GM19239 (cell line): ENCODE results near the gene SFI1.
A peak's percentile ranks its signal among the peaks of the same experiment; 100 is the strongest.
"Not testable (repeated sequence)": the region's sequence is repeated elsewhere in the genome, so short reads cannot be mapped to it uniquely, and the experiment has no call there.

Experiments
- DNase-seq: peaks from one replicate; pipeline ENCODE4 v3.0.0; 2011; ENCODE audit warnings: low spot score; ENCODE audit not compliant: insufficient read length
- FAIRE-seq: peaks from 2 replicates; lab custom pipeline; 2011; peaks lifted over from hg19 to GRCh38; lab: Jason Lieb, UNC

The SFI1 gene

DNA sequence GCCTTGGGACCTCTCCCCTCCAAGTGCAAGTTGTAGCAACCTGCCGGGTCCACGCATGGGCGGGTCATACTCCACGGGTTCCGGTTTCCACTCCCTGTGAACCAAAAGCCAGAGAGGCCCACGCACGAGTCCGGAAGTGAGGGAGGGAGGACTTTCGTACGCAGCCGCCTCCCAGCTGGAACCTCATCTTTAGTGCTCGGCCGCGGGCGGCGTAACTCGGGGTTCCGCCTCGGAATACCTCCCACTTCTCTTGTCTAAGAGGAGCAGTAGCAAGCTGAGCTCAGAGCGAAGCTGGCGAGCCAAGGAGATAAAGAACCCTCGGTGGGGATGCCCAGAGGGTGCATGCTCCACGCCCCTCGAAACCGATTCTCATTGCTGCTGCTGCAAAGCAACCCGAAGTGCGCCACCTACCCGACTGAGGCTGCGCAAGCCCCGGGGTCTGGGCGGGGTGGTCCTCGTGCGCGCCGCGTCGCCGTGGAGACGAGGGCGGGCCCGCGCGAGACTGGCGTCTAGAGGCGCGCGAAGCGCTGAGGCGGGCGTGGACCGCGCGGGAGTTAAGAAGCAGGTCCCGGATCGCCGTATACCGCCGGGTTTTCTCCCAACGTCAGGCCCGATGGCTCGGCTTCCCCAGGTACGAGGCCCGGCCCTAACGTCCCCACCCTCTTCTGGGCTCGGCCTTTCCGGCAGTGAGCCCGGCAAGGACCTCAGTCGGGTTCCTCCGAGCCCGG is at the start of gene SFI1:
Gene SFI1, plus strand, starts transcription at position 530 of the 728 bp plus-strand sequence. CDS start 11,749 bp downstream, outside the sequence.
- FAIRE-seq: peak; percentile 95
- peak; percentile 64 for DNase-seq

GRCh38 chr22:31446767-31447166 is 49.6 kb upstream of the SFI1 start:
- FAIRE-seq: no peak
- no peak for DNase-seq

GRCh38 chr22:31447337-31447736 is 49.0 kb upstream of the SFI1 start:
- FAIRE-seq: no peak

GRCh38 chr22:31448382-31448781 is 48.0 kb upstream of the SFI1 start:
- DNase-seq (no peak), FAIRE-seq (no peak)

More at GRCh38 chr22:31447337-31447736, 49.0 kb upstream of the SFI1 start:
- no peak for DNase-seq

GRCh38 chr22:31449506-31449905 is 46.8 kb upstream of the SFI1 start:
- no peak for FAIRE-seq

DNA sequence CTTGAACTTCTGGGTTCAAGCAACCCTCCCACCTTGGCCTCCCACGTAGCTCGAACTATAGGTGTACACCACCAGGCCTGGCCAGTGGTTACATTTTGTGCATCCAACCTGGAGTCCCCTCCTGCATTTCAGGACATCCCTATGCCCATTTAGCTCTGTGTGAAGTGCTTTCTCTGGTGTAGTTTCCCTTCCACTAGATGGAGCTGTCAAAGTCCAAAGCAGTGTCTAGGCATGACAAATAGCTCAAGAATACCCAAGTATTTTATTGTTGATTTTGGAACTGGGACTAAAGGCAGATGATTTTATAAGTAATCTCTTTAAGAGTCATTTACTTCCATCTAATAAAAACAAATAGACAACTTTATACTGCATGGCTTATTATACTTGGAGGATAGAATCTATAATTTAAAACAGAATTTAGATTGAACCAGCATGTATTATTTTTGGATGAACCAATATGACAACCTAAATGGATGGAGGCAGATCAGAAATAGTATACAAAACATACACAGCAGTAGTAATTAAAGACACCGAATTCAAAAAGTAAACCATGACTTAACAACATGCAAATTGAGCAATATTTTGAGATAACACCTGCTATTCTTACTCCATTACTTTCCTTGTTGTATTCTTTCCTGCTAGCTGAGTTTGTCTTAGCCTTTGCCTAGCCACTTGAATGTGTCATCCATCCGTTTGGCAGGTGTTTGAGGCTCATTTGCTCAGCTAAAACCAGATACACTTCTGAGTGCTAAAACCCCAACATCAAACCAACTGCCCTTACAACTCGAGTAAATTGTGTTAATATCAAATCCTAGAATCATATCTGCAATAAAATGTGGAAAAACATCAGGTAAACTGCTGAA is 44.4 kb upstream of the SFI1 start:
- peak; percentile 79 for FAIRE-seq
- peak; percentile 16 for DNase-seq

More at GRCh38 chr22:31449506-31449905, 46.8 kb upstream of the SFI1 start:
- no peak for DNase-seq

DNA sequence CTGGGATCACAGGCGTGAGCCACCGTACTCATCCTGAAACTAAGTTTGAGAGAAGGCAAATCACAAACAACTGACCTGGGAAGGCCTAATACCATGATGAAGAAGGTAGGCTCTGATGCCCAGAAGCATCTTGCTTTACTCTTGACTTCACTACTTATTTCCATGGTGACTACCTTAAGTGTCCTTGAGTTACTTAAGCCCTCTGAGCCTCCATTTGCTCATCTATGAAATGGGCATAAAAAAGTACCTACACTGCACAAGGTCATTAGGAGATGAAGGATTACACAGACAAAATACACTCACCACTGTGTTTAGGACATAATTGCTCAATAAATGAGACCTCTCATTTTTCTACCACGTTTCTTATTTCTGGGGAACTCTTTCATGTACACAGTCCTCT is 34.6 kb upstream of the SFI1 start:
- no peak for FAIRE-seq

GRCh38 chr22:31465307-31465706 is 31.0 kb upstream of the SFI1 start:
- no peak for FAIRE-seq

More for the DNA sequence above, 34.6 kb upstream of the SFI1 start:
- no peak for DNase-seq

GRCh38 chr22:31474743-31475142 is 21.6 kb upstream of the SFI1 start:
- no peak for FAIRE-seq
- DNase-seq: no peak

More at GRCh38 chr22:31465307-31465706, 31.0 kb upstream of the SFI1 start:
- no peak for DNase-seq

GRCh38 chr22:31475800-31476199 is 20.5 kb upstream of the SFI1 start:
- DNase-seq: no peak
- no peak for FAIRE-seq

DNA sequence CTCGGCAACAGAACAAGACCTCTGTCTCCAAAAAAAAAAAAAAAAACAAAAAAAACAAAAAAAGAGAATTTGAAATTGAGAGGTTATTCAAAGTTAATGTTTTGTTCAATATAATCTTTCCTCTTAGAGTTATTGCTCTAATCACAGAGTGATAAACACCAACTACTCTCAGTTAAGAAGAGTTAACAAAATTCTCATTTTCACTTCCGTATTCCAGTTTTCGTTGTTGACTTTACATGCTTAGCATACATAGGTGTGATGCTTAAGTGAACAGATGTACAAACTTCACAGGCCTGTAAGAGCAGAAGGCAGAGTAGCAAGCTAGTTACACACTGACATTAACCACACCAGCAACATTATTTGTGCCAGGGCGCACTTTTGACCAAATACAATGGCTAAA is 19.0 kb upstream of the SFI1 start:
- DNase-seq: peak; percentile 53
- FAIRE-seq: peak; percentile 97

DNA sequence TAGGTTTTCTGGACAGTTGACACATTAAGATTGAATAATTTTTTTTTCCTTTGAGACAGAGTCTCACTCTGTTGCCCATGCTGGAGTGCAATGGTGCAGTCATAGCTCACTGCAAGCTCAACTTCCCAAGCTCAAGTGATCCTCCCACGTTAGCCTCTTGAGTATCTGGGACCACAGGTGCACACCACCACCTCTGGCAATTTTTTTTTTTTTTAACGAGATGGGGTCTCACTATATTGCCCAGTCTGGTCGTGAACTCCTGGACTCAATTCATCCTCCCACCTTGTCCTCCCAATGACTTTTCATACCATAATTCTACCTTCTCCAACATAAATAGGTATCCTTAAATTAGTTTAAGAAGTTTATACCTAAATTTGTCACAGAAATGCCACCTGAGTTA is 15.2 kb upstream of the SFI1 start:
- no peak for DNase-seq
- no peak for FAIRE-seq

GRCh38 chr22:31482470-31482869 is 13.9 kb upstream of the SFI1 start:
- not testable (repeated sequence) for DNase-seq, FAIRE-seq

GRCh38 chr22:31486369-31486768 is 10.0 kb upstream of the SFI1 start:
- FAIRE-seq, DNase-seq: not testable (repeated sequence)

- DNase-seq: no peak
Measured at GRCh38 chr22:31486951-31487350, 9.4 kb upstream of the SFI1 start.

GRCh38 chr22:31488346-31488883 is 7.9 kb upstream of the SFI1 start:
- FAIRE-seq: peak; percentile 78
- DNase-seq: peak; percentile 36

More at GRCh38 chr22:31486951-31487350, 9.4 kb upstream of the SFI1 start:
- no peak for FAIRE-seq

DNA sequence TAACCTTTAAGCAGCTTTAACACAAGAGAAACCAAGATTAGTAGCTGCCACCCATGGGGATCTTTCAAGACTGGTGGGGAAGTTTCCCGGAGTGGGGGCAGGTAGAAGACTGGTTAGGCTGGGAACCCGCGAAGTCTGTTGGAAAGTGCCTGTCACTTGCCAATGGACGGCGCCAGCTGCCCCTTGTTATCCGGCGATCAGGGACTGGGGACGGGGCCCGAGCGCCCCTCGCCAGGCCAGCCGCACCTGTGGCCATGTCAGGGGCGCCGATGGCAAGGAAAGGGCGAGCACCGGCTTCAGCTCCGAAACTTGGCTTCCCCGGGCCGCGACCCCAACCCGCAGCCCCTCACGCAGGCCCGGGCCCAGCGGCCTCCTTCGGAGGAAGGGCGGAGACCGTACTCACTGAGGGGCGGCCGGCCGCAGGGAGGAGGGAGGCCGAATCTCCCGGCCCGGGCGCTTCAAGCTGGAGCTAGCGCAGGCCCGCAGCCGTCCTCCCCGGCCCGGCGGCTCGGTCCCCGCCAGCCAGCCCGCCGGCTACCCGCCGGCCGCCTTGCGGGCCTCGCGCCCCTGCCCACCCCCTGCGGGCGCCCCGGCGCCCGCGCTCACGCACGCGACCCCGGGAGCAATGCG is 7.2 kb upstream of the SFI1 start:
- DNase-seq (peak; percentile 18), FAIRE-seq (no peak)

DNA sequence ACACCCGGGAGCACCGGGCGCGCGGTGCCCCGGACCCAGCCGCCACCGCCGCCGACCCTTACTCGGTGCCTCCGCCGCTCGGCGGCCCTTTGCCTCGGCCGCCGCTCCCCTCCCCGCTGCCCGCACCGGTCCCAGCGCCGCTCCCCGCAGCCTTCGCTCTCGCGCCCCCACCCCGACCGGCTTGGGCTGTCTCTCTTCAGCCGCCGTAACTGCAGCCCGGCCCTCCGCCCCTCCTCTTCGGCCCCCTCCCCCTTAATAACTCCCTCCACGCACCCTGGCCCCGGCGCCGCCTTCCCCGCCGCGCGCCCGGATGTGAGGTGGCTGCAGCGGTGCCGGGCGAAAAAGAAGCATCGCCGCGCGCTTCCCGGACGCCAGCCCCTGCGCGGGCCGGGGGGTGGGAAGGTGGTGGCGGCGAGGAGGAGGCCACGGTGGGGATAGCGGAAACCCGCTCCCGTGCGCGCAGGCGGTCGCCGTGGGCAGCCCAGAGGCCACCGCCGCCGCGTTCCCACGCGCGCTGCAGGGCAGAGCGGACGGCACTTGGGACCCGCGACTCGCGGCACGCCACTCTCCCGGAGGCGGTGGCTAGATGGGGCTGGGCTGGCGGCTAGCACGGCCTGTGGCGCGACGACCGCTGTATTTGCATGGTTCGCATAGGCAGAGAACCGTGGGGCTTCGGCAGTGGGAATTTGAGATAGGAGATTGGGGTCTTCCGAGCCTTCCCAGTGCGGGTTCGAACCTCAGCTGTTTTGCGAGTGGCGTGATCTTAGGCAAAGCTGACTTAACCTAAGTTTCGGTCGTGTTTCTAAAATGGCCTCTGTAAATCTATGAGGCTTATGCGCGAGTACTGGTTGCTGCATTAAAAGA is 6.5 kb upstream of the SFI1 start, which contains the start of gene EIF4ENIF1:
Gene EIF4ENIF1, minus strand, starts transcription at position 211 of the 864 bp plus-strand sequence. CDS start 1,124 bp downstream, outside the sequence.
- DNase-seq: peak; percentile 89
- FAIRE-seq: peak; percentile 68

DNA sequence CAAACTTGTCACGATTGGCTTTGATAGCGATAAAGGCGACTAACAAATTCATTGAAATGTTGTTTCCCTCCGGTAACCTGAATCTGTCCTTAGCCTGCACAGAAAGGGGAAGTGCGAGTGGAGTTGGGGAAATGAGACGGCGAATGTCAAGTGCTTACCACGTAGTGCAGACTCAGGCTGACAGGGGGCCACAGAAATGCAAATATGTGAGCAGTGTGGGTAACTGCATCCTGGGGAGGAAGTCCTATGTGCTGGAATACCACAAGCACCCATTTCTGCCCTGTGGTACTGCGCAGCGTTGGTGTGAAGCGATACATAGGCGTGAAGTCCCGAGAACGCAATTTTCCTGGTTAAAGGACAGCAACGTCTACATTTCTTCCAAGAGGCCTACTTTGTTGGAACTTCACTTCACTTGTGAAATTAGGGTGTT is 5.8 kb upstream of the SFI1 start:
- DNase-seq (peak; percentile 70), FAIRE-seq (peak; percentile 98)
